Measurements from ENCODE around the gene SMIM26.

Gene SMIM26

DNA sequence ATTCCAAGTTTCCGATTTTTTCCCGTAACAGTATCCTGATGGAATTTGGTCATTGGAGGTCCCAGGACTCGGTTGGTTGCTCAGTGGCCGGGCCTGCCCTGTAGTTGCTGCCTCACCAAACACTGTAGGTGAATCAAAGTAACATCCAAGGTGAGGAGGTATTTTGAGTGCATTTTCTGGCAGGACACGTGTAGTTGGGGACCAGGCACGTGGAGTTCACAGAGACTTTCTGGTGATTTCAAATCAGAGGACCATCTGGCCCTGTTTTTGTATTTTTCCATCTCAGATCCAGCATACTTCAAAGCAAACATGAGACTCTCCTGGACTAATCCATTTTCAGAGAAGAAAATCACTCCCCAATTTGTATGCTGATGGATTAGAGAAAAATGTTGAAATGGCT, 10.7 kb downstream of the SMIM26 start:
- H3K4me3 ChIP-seq (ENCODE audit: control insufficient read depth in 1 of 7, extremely low read depth in 1 of 7, insufficient read depth in 4 of 7, low read depth in 2 of 7, low read length in 6 of 7) = no peak overlapping the region
- H3K9me3 ChIP-seq (ENCODE audit: control extremely low read depth in 1 of 5, control insufficient read depth in 4 of 5, insufficient read depth in 2 of 5, low read depth in 1 of 5, low read length in 4 of 5) = no peaks in the 10 kb centered on the region
- no peaks in the 10 kb centered on the region for H3K36me3 ChIP-seq (ENCODE audit: control insufficient read depth in 4 of 4, insufficient read depth in 4 of 4, low read length in 3 of 4)
- ChIA-PET POLR2A (interaction anchor here (0.5 kb wide), 1 partner anchor 1158 kb away, joined by 3 read pairs; no protein-coding TSS in a partner anchor), CTCF (interaction anchor here (0.6 kb wide), 1 partner anchor 72 kb away, joined by 4 read pairs; no protein-coding TSS in a partner anchor)
- no peaks in the 10 kb centered on the region for H3K27me3 ChIP-seq (replicated peaks in 2 of 5; ENCODE audit: control insufficient read depth in 4 of 5, insufficient read depth in 5 of 5, low read length in 4 of 5)
- no peak overlapping the region for H3K27ac ChIP-seq (ENCODE audit: insufficient read depth in 1 of 2, low read depth in 1 of 2, low read length in 2 of 2, poor library complexity in 1 of 2, severe bottlenecking in 2 of 2)
- H3K4me1 ChIP-seq (ENCODE audit: control extremely low read depth in 1 of 4, control insufficient read depth in 4 of 4, insufficient read depth in 4 of 4, low read length in 3 of 4) = peaks cover 0 to 8% (median 5%) of the 10 kb centered on the region in 4 experiments
- WGBS (ENCODE audit: insufficient coverage) = 90% methylated on average over 6 of the region's 6 CpGs
- no peak for DNase-seq

DNA sequence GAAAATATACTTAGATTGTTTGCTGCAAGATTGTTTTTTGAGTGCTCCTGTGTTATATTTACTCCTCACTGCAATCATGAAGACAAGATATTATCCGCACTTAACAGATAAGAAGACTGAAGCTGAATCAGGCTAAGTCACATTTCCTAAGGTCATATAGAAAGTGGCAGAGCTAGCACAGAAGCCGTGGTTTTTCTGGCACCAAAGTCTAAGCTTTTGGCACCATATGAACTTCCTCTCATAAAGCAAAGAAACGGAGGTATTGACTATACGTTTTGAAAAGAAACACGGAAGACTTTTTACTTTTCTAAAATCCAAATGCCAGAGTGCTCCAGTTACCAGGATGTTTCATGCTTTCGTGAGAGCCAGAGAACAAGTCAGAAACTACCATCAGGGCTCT, 11.3 kb downstream of the SMIM26 start:
- no peaks in the 10 kb centered on the region for H3K36me3 ChIP-seq (ENCODE audit: control insufficient read depth in 4 of 4, insufficient read depth in 4 of 4, low read length in 3 of 4)
- CTCF ChIA-PET = no interaction called here
- POLR2A ChIA-PET = interaction anchor here (0.5 kb wide), 1 partner anchor 1157 kb away, joined by 3 read pairs; no protein-coding TSS in a partner anchor
- peaks cover 0 to 8% (median 5%) of the 10 kb centered on the region in 4 experiments for H3K4me1 ChIP-seq (ENCODE audit: control extremely low read depth in 1 of 4, control insufficient read depth in 4 of 4, insufficient read depth in 4 of 4, low read length in 3 of 4)
- peak in 2 of 3 donors; percentile 43 to 54 for DNase-seq
- WGBS (ENCODE audit: insufficient coverage) = 15% methylated on average over 5 of the region's 6 CpGs
- H3K27me3 ChIP-seq (replicated peaks in 2 of 5; ENCODE audit: control insufficient read depth in 4 of 5, insufficient read depth in 5 of 5, low read length in 4 of 5) = no peaks in the 10 kb centered on the region
- H3K4me3 ChIP-seq (ENCODE audit: control insufficient read depth in 1 of 7, extremely low read depth in 1 of 7, insufficient read depth in 4 of 7, low read depth in 2 of 7, low read length in 6 of 7) = peak overlapping the region in 2 of 7 experiments; percentile 19 to 32
- H3K9me3 ChIP-seq (ENCODE audit: control extremely low read depth in 1 of 5, control insufficient read depth in 4 of 5, insufficient read depth in 2 of 5, low read depth in 1 of 5, low read length in 4 of 5) = no peaks in the 10 kb centered on the region
- H3K27ac ChIP-seq (ENCODE audit: insufficient read depth in 1 of 2, low read depth in 1 of 2, low read length in 2 of 2, poor library complexity in 1 of 2, severe bottlenecking in 2 of 2) = peak overlapping the region in 1 of 2 experiments; percentile 50

DNA sequence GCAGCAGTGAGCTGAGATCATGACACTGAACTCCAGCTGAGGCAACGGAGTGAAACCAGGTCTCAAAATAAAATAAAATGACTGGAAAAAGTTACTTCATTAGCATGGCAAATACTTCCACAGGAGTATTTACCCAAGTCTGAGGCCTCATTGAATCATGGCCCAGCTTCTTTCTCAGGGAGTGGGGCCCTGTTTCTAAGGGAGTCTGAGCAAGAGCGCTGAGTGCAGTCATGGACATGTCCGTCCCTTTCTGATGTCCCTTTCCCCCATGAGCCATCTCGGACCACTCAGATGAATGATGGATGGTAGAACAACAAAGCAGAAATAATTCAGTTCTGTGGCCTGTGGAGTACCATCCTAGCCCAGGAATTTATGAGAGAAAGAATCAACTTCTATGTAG, 12.8 kb downstream of the SMIM26 start:
- Histone ChIP-seq H3K9me3 (ENCODE audit: control extremely low read depth in 1 of 5, control insufficient read depth in 4 of 5, insufficient read depth in 2 of 5, low read depth in 1 of 5, low read length in 4 of 5) (no peaks in the 10 kb centered on the region), H3K27me3 (replicated peaks in 2 of 5; ENCODE audit: control insufficient read depth in 4 of 5, insufficient read depth in 5 of 5, low read length in 4 of 5) (no peaks in the 10 kb centered on the region), H3K27ac (ENCODE audit: insufficient read depth in 1 of 2, low read depth in 1 of 2, low read length in 2 of 2, poor library complexity in 1 of 2, severe bottlenecking in 2 of 2) (no peak overlapping the region), H3K4me1 (ENCODE audit: control extremely low read depth in 1 of 4, control insufficient read depth in 4 of 4, insufficient read depth in 4 of 4, low read length in 3 of 4) (peaks cover 0 to 8% (median 5%) of the 10 kb centered on the region in 4 experiments), H3K36me3 (ENCODE audit: control insufficient read depth in 4 of 4, insufficient read depth in 4 of 4, low read length in 3 of 4) (no peaks in the 10 kb centered on the region), H3K4me3 (ENCODE audit: control insufficient read depth in 1 of 7, extremely low read depth in 1 of 7, insufficient read depth in 4 of 7, low read depth in 2 of 7, low read length in 6 of 7) (no peak overlapping the region)
- CTCF ChIA-PET = interaction anchor here (0.8 kb wide), 1 partner anchor 10 kb away, joined by 3 read pairs; no protein-coding TSS in a partner anchor
- WGBS (ENCODE audit: insufficient coverage) = 93% methylated on average over 2 of the region's 4 CpGs
- POLR2A ChIA-PET = no interaction called here
- DNase-seq = no peak

DNA sequence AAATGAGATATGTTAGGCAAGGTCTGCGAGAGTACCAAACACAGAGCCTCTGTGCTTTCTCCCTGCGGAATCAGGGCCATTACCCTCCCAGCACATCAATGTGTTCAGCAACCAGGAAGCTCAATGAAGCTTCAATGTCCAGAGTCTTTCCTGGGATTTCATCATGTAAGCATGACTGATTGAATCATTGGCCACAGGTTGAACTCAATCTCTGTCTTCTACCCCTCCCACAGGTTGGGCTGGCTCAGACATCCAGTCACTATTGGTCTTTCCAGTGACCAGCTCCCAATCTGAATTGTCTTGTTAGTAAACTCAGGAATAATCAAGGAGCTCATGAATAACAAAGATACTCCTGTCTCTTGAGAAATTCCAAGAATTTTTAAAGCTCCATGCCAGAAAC, 17.9 kb downstream of the SMIM26 start:
- CTCF ChIA-PET = no interaction called here
- POLR2A ChIA-PET = no interaction called here
- H3K36me3 ChIP-seq (ENCODE audit: control insufficient read depth in 4 of 4, insufficient read depth in 4 of 4, low read length in 3 of 4) = no peaks in the 10 kb centered on the region
- no peaks in the 10 kb centered on the region for H3K27me3 ChIP-seq (replicated peaks in 2 of 5; ENCODE audit: control insufficient read depth in 4 of 5, insufficient read depth in 5 of 5, low read length in 4 of 5)
- DNase-seq = no peak
- H3K4me1 ChIP-seq (ENCODE audit: control extremely low read depth in 1 of 4, control insufficient read depth in 4 of 4, insufficient read depth in 4 of 4, low read length in 3 of 4) = peaks cover 7 to 29% (median 20%) of the 10 kb centered on the region in 4 experiments
- no peak overlapping the region for H3K27ac ChIP-seq (ENCODE audit: insufficient read depth in 1 of 2, low read depth in 1 of 2, low read length in 2 of 2, poor library complexity in 1 of 2, severe bottlenecking in 2 of 2)
- H3K9me3 ChIP-seq (ENCODE audit: control extremely low read depth in 1 of 5, control insufficient read depth in 4 of 5, insufficient read depth in 2 of 5, low read depth in 1 of 5, low read length in 4 of 5) = no peaks in the 10 kb centered on the region
- no peak overlapping the region for H3K4me3 ChIP-seq (ENCODE audit: control insufficient read depth in 1 of 7, extremely low read depth in 1 of 7, insufficient read depth in 4 of 7, low read depth in 2 of 7, low read length in 6 of 7)
- WGBS (ENCODE audit: insufficient coverage) = no CpG with 5 or more reads among the region's 2 CpGs

DNA sequence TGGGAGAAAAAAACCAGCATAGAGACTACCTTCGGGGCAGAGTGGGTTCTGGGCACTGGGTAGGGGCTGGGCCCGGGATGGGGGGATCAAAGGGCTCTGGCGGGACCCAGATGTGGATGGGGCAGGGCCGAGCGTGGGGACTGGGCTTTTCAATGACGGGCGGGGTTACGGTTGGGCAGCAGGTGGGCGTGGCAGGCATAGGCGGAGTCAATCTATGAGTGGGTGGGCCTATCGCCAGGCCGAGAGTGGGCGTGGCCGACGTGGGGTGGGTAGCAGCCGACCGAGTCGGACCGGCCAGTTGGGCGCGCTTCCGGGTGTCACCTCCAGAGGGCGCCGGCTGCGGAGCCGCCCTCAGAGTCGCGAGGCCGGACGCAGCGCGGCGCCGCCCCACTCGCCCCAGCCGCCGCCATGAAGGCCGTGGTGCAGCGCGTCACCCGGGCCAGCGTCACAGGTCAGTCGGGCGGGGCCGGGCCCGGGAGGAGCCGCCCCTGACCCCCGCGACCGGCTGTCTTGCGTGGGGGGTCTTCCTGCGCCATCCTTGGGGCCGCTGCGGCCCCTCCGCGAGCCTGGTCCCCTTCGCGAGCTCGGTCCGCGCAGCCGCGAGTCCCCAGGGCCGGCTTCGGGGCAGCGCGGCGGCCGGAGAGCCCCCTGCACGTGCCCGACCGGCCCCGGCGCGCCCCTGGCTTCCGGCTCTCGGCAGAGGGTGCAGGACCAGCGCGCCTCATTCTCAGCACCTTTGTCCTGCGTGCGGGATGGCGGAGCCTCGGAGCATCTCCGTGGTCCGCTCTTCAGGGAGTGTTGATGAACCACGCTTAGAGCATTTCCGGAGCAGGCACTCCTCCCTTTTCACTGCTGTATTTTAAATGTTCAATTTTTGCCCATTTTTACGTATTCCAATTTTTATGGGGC, 20.7 kb downstream of the SMIM26 start, which contains the start of gene DTD1:
Gene DTD1 (plus strand): TSS at position 390 of the 909 bp plus-strand sequence. CDS start 19 bp downstream, at position 409.
- Histone ChIP-seq H3K36me3 (ENCODE audit: control insufficient read depth in 4 of 4, insufficient read depth in 4 of 4, low read length in 3 of 4) (no peaks in the 10 kb centered on the region), H3K27me3 (replicated peaks in 2 of 5; ENCODE audit: control insufficient read depth in 4 of 5, insufficient read depth in 5 of 5, low read length in 4 of 5) (no peaks in the 10 kb centered on the region), H3K9me3 (ENCODE audit: control extremely low read depth in 1 of 5, control insufficient read depth in 4 of 5, insufficient read depth in 2 of 5, low read depth in 1 of 5, low read length in 4 of 5) (no peaks in the 10 kb centered on the region), H3K27ac (ENCODE audit: insufficient read depth in 1 of 2, low read depth in 1 of 2, low read length in 2 of 2, poor library complexity in 1 of 2, severe bottlenecking in 2 of 2) (peak within 1 kb of the TSS; percentile 54 to 77), H3K4me3 (ENCODE audit: control insufficient read depth in 1 of 7, extremely low read depth in 1 of 7, insufficient read depth in 4 of 7, low read depth in 2 of 7, low read length in 6 of 7) (peak within 1 kb of the TSS; percentile 77 to 95 (median 83)), H3K4me1 (ENCODE audit: control extremely low read depth in 1 of 4, control insufficient read depth in 4 of 4, insufficient read depth in 4 of 4, low read length in 3 of 4) (peaks cover 7 to 32% (median 20%) of the 10 kb centered on the region in 4 experiments)
- peak; percentile 84 to 89 (median 89) for DNase-seq
- under 1% methylated on average over 81 of the region's 88 CpGs for WGBS (ENCODE audit: insufficient coverage)
- CTCF ChIA-PET = no interaction called here
- POLR2A ChIA-PET = interaction anchor here (0.6 kb wide), 1 partner anchor 1464 kb away, joined by 4 read pairs; the partner anchor contains the start of gene CRNKL1

DNA sequence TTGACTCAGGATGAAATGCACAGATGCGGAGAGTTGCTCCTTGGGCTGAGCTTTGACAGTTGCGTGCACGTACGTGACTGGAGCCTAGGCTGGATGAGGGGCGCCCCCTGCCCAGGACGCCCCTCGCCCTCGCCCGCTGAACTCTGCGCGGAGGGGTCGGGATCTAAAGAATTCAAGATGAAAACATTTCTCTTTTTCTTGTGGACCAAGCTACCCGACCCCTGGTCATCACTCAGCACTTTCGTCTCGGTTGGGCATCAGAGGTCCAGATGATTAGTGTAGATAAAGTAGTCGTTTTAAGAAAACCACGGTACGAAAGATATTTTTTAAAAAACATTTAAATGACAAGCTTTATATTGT, 21.3 kb downstream of the SMIM26 start:
- CTCF ChIA-PET = interaction anchor here (0.8 to 1.1 kb wide), 2 partner anchors 9 to 158 kb away, joined by 3 to 6 read pairs; no protein-coding TSS in a partner anchor
- WGBS (ENCODE audit: insufficient coverage) = 2% methylated on average over 11 of the region's 18 CpGs
- Histone ChIP-seq H3K4me3 (ENCODE audit: control insufficient read depth in 1 of 7, extremely low read depth in 1 of 7, insufficient read depth in 4 of 7, low read depth in 2 of 7, low read length in 6 of 7) (peak overlapping the region; percentile 77 to 95 (median 83)), H3K27ac (ENCODE audit: insufficient read depth in 1 of 2, low read depth in 1 of 2, low read length in 2 of 2, poor library complexity in 1 of 2, severe bottlenecking in 2 of 2) (peak overlapping the region; percentile 54 to 77), H3K4me1 (ENCODE audit: control extremely low read depth in 1 of 4, control insufficient read depth in 4 of 4, insufficient read depth in 4 of 4, low read length in 3 of 4) (peaks cover 7 to 32% (median 20%) of the 10 kb centered on the region in 4 experiments), H3K27me3 (replicated peaks in 2 of 5; ENCODE audit: control insufficient read depth in 4 of 5, insufficient read depth in 5 of 5, low read length in 4 of 5) (no peaks in the 10 kb centered on the region), H3K36me3 (ENCODE audit: control insufficient read depth in 4 of 4, insufficient read depth in 4 of 4, low read length in 3 of 4) (peaks cover 0 to under 1% (median under 1%) of the 10 kb centered on the region in 4 experiments), H3K9me3 (ENCODE audit: control extremely low read depth in 1 of 5, control insufficient read depth in 4 of 5, insufficient read depth in 2 of 5, low read depth in 1 of 5, low read length in 4 of 5) (no peaks in the 10 kb centered on the region)
- POLR2A ChIA-PET = interaction anchor here (0.6 kb wide), 1 partner anchor 1463 kb away, joined by 4 read pairs; the partner anchor contains the start of gene CRNKL1
- DNase-seq = peak in 2 of 3 donors; percentile 39 to 56
